Immature natural killer cell (primary cell): ENCODE measurements around the gene DPYSL3. TPM values are rescaled to one million over a fixed set of nuclear protein-coding genes. Genes with fewer than 3 reads are reported as not detected.

ENCODE experiments used
- DNase-seq, 3 donors: peaks; one replicate each; pipeline ENCODE4 v3.0.0; 2022; ENCODE audit warnings: mixed read lengths in 1 of 3
- H3K27ac Mint-ChIP-seq, 6 donors: one replicate each; pipeline ENCODE4 v1.8.0; 2020; ENCODE audit warnings: mixed read lengths in 6 of 6, mild to moderate bottlenecking in 5 of 6, inconsistent platforms in 4 of 6, moderate library complexity in 3 of 6
- H3K27me3 Mint-ChIP-seq, 3 donors: one replicate each; pipeline ENCODE4 v1.8.0; 2020 to 2021; ENCODE audit warnings: low read depth in 3 of 3, mild to moderate bottlenecking in 3 of 3, mixed read lengths in 3 of 3, moderate library complexity in 3 of 3, inconsistent platforms in 1 of 3
- H3K36me3 Mint-ChIP-seq, 3 donors: one replicate each; pipeline ENCODE4 v1.8.0; 2020; ENCODE audit warnings: mixed read lengths in 3 of 3, inconsistent platforms in 2 of 3, mild to moderate bottlenecking in 2 of 3
- H3K4me1 Mint-ChIP-seq, 2 donors: one replicate each; pipeline ENCODE4 v1.8.0; 2020; ENCODE audit warnings: inconsistent platforms in 2 of 2, mild to moderate bottlenecking in 2 of 2, mixed read lengths in 2 of 2, moderate library complexity in 1 of 2
- H3K4me3 Mint-ChIP-seq, 5 donors: one replicate each; pipeline ENCODE4 v1.8.0; 2020; ENCODE audit warnings: mild to moderate bottlenecking in 5 of 5, mixed read lengths in 5 of 5, inconsistent platforms in 3 of 5, moderate library complexity in 3 of 5
- H3K9me3 Mint-ChIP-seq, 6 donors: one replicate each; pipeline ENCODE4 v1.8.0; 2020; ENCODE audit warnings: mild to moderate bottlenecking in 6 of 6, mixed read lengths in 6 of 6, inconsistent platforms in 4 of 6, moderate library complexity in 3 of 6
- polyA plus RNA-seq, 3 donors: library from polyadenylated mRNA; unstranded; fragments of 300-500 nt; fragmentation: Illumina TruSeq; gene quantifications; one replicate each; pipeline ENCODE4 v1.2.3, GENCODE V29; 2021

Gene DPYSL3
- polyA plus RNA-seq, 3 donors from 2014 or later, result not detected

GRCh38 chr5:147453875-147454814, 55.7 kb downstream of the DPYSL3 start:
- peak overlapping the region in 2 of 6 donors; percentile 51 to 62 for H3K27ac Mint-ChIP-seq
- H3K9me3 Mint-ChIP-seq, result no peaks in the 10 kb centered on the region
- H3K27me3 Mint-ChIP-seq, result peaks cover 15 to 38% (median 16%) of the 10 kb centered on the region in 3 donors
- H3K36me3 Mint-ChIP-seq, result no peaks in the 10 kb centered on the region
- peak; percentile 51 to 65 (median 59) for DNase-seq
- H3K4me1 Mint-ChIP-seq, result peaks cover 13 to 32% of the 10 kb centered on the region in 2 donors
- H3K4me3 Mint-ChIP-seq, result peak overlapping the region; percentile 85 to 95 (median 92)

DNA sequence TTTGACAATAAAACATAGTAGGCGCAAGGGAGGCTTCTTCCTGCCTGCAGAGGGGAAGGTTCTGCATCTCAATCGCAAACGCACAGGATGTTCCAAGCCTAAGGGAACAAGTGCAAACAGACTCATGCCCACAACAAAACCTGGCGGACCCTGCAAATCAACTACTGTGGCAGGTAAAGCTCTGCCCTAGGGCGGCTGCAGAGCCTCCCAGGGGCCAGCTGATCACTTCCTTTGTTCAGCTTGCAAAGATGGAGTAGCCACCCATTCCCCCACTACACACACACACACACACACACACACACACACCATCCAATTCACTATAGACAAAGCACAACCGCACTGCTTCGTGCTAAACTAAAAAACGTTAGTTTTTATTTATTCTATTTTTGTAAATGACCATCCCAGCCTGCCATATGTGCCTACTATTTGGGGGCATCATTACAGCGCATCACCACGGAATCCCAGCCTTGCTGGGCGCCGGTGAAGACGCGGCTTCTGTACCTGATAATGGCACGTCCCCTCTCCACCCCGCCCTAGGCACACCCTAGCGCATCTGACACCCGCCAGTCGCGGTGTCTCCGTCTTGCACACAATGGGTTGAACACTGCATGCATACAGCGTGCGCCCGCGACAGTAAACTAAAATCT, 57.6 kb downstream of the DPYSL3 start:
- H3K27ac Mint-ChIP-seq, result no peak overlapping the region
- H3K4me1 Mint-ChIP-seq, result peaks cover 13 to 32% of the 10 kb centered on the region in 2 donors
- H3K4me3 Mint-ChIP-seq, result peak overlapping the region; percentile 62 to 71 (median 67)
- H3K36me3 Mint-ChIP-seq, result no peaks in the 10 kb centered on the region
- no peak for DNase-seq
- H3K27me3 Mint-ChIP-seq, result peaks cover 10 to 36% (median 15%) of the 10 kb centered on the region in 3 donors
- no peaks in the 10 kb centered on the region for H3K9me3 Mint-ChIP-seq

DNA sequence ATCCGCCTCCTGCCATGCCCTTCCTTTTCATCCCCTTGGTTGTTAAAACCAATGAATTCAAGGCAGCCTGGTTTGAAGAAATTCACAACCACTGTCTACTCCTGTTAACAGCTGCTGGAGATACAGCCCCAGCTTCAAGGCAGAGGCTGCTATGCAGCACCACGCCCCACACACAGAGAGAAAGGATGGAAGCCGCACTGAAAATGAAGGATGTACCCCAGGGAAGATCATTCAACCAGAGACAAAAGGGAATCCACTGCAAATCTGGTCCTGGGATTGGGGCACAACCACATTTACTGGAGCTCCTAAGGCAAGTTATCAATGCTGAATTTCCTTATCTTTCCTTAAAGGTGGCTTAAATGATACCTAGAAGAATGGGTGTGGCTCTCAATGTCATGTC, 58.7 kb downstream of the DPYSL3 start:
- H3K4me1 Mint-ChIP-seq, result peaks cover 13 to 32% of the 10 kb centered on the region in 2 donors
- H3K27me3 Mint-ChIP-seq, result peaks cover 7 to 36% (median 15%) of the 10 kb centered on the region in 3 donors
- no peak overlapping the region for H3K4me3 Mint-ChIP-seq
- H3K9me3 Mint-ChIP-seq, result no peaks in the 10 kb centered on the region
- no peak overlapping the region for H3K27ac Mint-ChIP-seq
- no peaks in the 10 kb centered on the region for H3K36me3 Mint-ChIP-seq
- no peak for DNase-seq

DNA sequence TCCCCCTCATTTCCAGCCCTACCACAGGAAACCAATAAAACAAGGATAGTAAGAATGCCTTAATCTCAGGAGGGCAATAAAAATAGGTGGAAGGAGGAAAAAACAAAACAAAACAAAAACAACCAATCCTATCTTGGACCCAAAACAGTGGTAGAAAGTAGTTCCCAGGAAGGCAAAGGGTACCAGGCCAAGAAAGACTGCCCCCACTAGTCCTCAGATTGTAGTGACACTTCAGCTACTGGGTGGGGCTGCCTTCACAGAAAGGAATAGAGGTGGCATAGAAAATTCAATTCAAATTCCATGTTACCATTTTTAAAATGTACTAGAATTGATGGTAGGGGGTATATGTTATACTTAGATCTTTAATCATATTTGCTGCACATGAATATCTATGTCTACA, 59.3 kb downstream of the DPYSL3 start:
- H3K4me3 Mint-ChIP-seq, result no peak overlapping the region
- DNase-seq, result no peak
- peaks cover 7 to 36% (median 15%) of the 10 kb centered on the region in 3 donors for H3K27me3 Mint-ChIP-seq
- no peak overlapping the region for H3K27ac Mint-ChIP-seq
- no peaks in the 10 kb centered on the region for H3K9me3 Mint-ChIP-seq
- peaks cover 13 to 28% of the 10 kb centered on the region in 2 donors for H3K4me1 Mint-ChIP-seq
- no peaks in the 10 kb centered on the region for H3K36me3 Mint-ChIP-seq

GRCh38 chr5:147448766-147449165, 61.1 kb downstream of the DPYSL3 start:
- no peaks in the 10 kb centered on the region for H3K36me3 Mint-ChIP-seq
- peaks cover 5 to 22% (median 13%) of the 10 kb centered on the region in 3 donors for H3K27me3 Mint-ChIP-seq
- H3K4me1 Mint-ChIP-seq, result peaks cover 6 to 10% of the 10 kb centered on the region in 2 donors
- no peak for DNase-seq
- no peak overlapping the region for H3K27ac Mint-ChIP-seq
- H3K4me3 Mint-ChIP-seq, result no peak overlapping the region
- no peaks in the 10 kb centered on the region for H3K9me3 Mint-ChIP-seq

- H3K4me1 Mint-ChIP-seq, result no peaks in the 10 kb centered on the region
- H3K27ac Mint-ChIP-seq, result no peak overlapping the region
- H3K36me3 Mint-ChIP-seq, result no peaks in the 10 kb centered on the region
- DNase-seq, result no peak
- H3K4me3 Mint-ChIP-seq, result no peak overlapping the region
- H3K9me3 Mint-ChIP-seq, result peaks cover 0 to 2% (median 0%) of the 10 kb centered on the region in 6 donors
- H3K27me3 Mint-ChIP-seq, result peaks cover 3 to 8% (median 5%) of the 10 kb centered on the region in 3 donors
Observed at GRCh38 chr5:147446523-147446922, 63.3 kb downstream of the DPYSL3 start.

DNA sequence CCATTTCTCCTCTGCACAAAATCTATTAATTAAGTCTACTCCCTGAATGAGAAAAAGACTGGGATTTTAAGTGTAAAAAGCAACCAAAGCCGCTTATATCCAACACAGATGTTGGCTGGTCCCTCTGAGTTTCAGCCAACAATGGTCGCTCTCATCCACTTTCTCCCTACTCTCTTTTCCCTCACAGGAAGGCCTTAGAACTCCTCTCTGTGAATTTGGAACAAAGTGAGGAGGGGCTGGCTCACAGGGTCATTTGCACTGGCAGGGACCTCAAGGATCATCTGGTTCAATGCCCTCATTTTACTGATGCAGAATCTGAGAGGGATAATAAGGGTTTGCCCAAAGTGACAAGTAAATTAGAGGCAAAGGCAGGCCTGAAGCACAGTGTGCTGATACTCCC, 64.0 kb downstream of the DPYSL3 start:
- Mint-ChIP-seq H3K27ac (no peak overlapping the region), H3K4me3 (no peak overlapping the region), H3K27me3 (peaks cover 3% of the 10 kb centered on the region in 3 donors), H3K36me3 (no peaks in the 10 kb centered on the region), H3K9me3 (peaks cover 0 to 2% (median 0%) of the 10 kb centered on the region in 6 donors), H3K4me1 (no peaks in the 10 kb centered on the region)
- DNase-seq, result no peak

DNA sequence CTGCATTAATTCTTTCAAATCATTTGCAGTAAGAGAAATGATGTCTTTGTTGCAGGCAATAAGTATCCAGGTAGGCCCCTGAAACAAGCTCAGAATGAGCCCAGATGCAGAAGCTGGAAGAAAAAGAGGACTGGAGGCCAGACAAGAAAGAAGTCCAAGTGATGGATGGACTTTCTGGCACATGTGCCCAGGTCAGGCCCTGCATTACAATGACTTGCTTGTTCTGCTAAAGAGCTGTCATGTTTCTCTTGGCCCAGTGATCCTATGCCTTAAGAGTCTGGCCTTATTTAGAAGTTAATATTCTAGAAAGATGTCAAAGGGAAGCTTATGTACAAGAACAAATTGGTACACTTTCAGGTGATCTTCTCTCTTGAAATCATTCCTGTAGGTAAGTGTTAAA, 64.8 kb downstream of the DPYSL3 start:
- H3K27ac Mint-ChIP-seq, result no peak overlapping the region
- H3K9me3 Mint-ChIP-seq, result peaks cover 0 to 2% (median 0%) of the 10 kb centered on the region in 6 donors
- peaks cover 3% of the 10 kb centered on the region in 3 donors for H3K27me3 Mint-ChIP-seq
- no peaks in the 10 kb centered on the region for H3K36me3 Mint-ChIP-seq
- H3K4me1 Mint-ChIP-seq, result no peaks in the 10 kb centered on the region
- DNase-seq, result no peak
- H3K4me3 Mint-ChIP-seq, result no peak overlapping the region

DNA sequence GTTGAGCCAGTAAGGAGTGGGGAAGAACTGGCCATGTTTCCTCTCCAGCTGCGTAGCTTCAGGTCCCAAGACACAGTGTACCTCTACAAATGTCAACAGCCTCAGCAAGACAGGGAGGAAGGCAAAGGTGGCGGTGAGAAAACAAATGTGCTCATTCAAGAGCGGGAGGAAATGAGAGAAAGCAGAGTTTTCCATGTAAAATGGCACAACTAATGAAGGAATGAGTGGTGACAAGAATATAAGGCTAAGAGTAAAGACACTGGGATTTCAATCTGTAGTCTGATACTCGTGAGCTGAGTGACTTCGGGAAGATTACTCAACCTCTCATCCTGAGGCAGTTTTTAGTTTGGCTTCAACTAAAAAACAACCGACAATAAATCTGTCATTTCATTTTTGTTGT, 67.6 kb downstream of the DPYSL3 start:
- Mint-ChIP-seq H3K27me3 (peaks cover 0 to 4% (median 3%) of the 10 kb centered on the region in 3 donors), H3K9me3 (peaks cover 0 to 2% (median 0%) of the 10 kb centered on the region in 6 donors), H3K4me3 (no peak overlapping the region), H3K27ac (no peak overlapping the region), H3K36me3 (no peaks in the 10 kb centered on the region), H3K4me1 (no peaks in the 10 kb centered on the region)
- no peak for DNase-seq

DNA sequence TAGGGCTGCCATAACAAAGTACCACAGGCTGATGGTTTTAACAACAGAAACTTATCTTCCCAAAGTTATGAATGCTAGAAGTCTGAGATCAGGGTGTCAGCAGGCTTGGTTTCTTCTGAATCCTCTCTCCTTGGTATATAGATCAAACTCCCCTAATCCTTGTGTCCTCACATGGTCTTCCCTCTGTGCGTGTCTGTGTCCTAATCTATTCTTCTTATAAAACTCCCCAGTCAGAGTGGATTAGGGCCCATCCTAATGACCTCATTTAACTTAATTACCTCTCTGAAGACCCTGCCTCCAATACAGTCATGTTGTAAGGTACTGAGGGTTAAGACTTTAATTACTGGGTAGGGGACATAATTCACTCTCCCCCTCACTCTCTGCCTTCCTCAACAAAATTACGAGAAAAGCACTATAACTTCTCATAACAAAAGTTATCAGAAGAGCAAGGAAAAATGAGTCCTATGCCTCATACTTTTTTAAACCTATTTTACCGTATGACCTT, 68.6 kb downstream of the DPYSL3 start:
- no peak overlapping the region for H3K27ac Mint-ChIP-seq
- H3K4me3 Mint-ChIP-seq, result no peak overlapping the region
- DNase-seq, result no peak
- no peaks in the 10 kb centered on the region for H3K36me3 Mint-ChIP-seq
- H3K4me1 Mint-ChIP-seq, result no peaks in the 10 kb centered on the region
- H3K9me3 Mint-ChIP-seq, result peaks cover 0 to 2% (median 0%) of the 10 kb centered on the region in 6 donors
- peaks cover 0 to 4% (median 3%) of the 10 kb centered on the region in 3 donors for H3K27me3 Mint-ChIP-seq

GRCh38 chr5:147439254-147439653, 70.6 kb downstream of the DPYSL3 start:
- Mint-ChIP-seq H3K27ac (no peak overlapping the region), H3K36me3 (no peaks in the 10 kb centered on the region), H3K9me3 (peaks cover 0 to 5% (median 0%) of the 10 kb centered on the region in 6 donors), H3K4me1 (no peaks in the 10 kb centered on the region), H3K4me3 (no peak overlapping the region), H3K27me3 (peaks cover 0 to 4% (median 3%) of the 10 kb centered on the region in 3 donors)
- DNase-seq, result no peak

DNA sequence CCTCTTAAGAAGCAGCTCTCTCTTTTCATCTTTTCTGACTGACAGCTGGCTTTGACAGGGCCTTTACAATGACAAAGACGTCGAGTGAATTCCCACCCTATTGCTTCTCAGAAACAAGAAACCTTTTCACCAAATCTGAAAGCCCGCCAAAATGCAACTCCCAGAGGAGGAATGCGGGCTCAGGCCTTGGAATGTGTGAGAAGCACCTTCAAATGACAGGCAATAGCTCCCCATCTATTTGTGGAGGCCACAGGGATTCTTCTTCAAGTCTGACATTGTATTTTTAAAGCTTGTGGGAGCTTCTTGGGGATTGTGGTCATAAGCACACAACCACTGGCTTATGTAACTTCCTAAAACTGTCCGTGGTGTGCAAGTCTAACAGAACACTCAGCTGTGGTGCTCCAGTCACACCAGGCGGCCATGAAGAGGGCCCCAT, 72.7 kb downstream of the DPYSL3 start:
- no peaks in the 10 kb centered on the region for H3K4me1 Mint-ChIP-seq
- H3K27ac Mint-ChIP-seq, result no peak overlapping the region
- DNase-seq, result no peak
- H3K4me3 Mint-ChIP-seq, result no peak overlapping the region
- H3K27me3 Mint-ChIP-seq, result peaks cover 0 to 1% (median 0%) of the 10 kb centered on the region in 3 donors
- H3K9me3 Mint-ChIP-seq, result peaks cover 0 to 5% (median 0%) of the 10 kb centered on the region in 6 donors
- H3K36me3 Mint-ChIP-seq, result no peaks in the 10 kb centered on the region

DNA sequence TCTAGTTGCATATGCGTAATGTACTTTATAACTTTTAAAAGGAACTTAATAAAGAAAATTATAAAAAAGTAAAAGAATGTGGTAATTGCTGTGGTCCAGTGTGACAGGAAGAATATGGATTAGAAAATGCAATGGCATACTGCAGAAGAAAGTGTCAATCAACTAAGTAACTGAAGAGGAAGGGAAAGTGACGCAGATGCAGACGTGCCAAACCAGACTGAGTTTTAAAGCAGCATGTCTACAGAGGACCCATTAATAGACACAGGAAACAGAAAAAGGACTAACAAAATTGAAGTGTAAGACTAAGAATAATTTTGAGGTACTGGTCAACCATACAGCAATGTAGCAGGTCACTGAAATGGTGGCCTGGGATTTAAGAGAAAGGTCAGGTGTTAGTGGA, 73.3 kb downstream of the DPYSL3 start:
- Mint-ChIP-seq H3K27ac (no peak overlapping the region), H3K4me1 (no peaks in the 10 kb centered on the region), H3K9me3 (peaks cover 0 to 4% (median 0%) of the 10 kb centered on the region in 6 donors), H3K4me3 (no peak overlapping the region), H3K36me3 (no peaks in the 10 kb centered on the region), H3K27me3 (peaks cover 0 to 6% (median 0%) of the 10 kb centered on the region in 3 donors)
- no peak for DNase-seq

- no peak overlapping the region for H3K27ac Mint-ChIP-seq
- H3K27me3 Mint-ChIP-seq, result peaks cover 0 to 7% (median 4%) of the 10 kb centered on the region in 3 donors
- H3K4me1 Mint-ChIP-seq, result no peaks in the 10 kb centered on the region
- H3K4me3 Mint-ChIP-seq, result no peak overlapping the region
- DNase-seq, result no peak
- H3K9me3 Mint-ChIP-seq, result peaks cover 0 to 4% (median 0%) of the 10 kb centered on the region in 6 donors
- no peaks in the 10 kb centered on the region for H3K36me3 Mint-ChIP-seq
Observed at GRCh38 chr5:147434049-147434448, 75.8 kb downstream of the DPYSL3 start.
